Pancreas (tissue), 10 donors: Measurements from ENCODE around the gene WFDC6. TPM values are rescaled to one million over a fixed set of nuclear protein-coding genes. Genes with fewer than 3 reads are reported as not detected.
A peak's percentile ranks its signal among the peaks of the same experiment; 100 is the strongest.

Experiments used
- ATAC-seq, 4 donors: fragments of 200-7000 bp; cut with Tn5 transposase; one replicate each; pipeline versions ENCODE4 v1.8.0 to v1.9.1; 2020; ENCODE audit warnings: mild to moderate bottlenecking in 4 of 4, moderate library complexity in 4 of 4
- DNase-seq, 6 donors: peaks; one replicate each; pipeline ENCODE4 v3.0.0-alpha.2; 2020
- FAIRE-seq: peaks from 2 replicates; lab custom pipeline; 2012; peaks lifted over from hg19 to GRCh38; lab: Jason Lieb, UNC
- H3K27ac ChIP-seq, 4 donors: fragments of 200-600 bp; sonication (generic); 1 replicate in 3 of 4; 2 replicates in 1 of 4; pipeline versions ENCODE4 v1.5.0 to v1.8.0; 2020
- H3K27me3 ChIP-seq, 4 donors: fragments of 200-600 bp; one replicate each; pipeline ENCODE4 v1.8.0; 2021
- H3K36me3 ChIP-seq, 3 donors: fragments of 200-600 bp; sonication (generic) in 1 of 3; one replicate each; pipeline versions ENCODE4 v1.5.0 to v1.8.0; 2020 to 2021
- H3K4me1 ChIP-seq, 3 donors: fragments of 200-600 bp; one replicate each; pipeline ENCODE4 v1.8.0; 2021
- H3K4me3 ChIP-seq, 4 donors: fragments of 200-600 bp; sonication (generic) in 2 of 4; one replicate each; pipeline versions ENCODE4 v1.5.0 to v1.8.0; 2020 to 2021
- H3K9me3 ChIP-seq, 4 donors: fragments of 200-600 bp; one replicate each; pipeline ENCODE4 v1.8.0; 2021
- CTCF ChIP-seq, 4 donors: fragments of 200-600 bp; sonication (generic) in 3 of 4; IDR thresholded peaks; one replicate each; pipeline versions ENCODE4 v1.5.0 to v1.8.0; 2021; ENCODE audit warnings: antibody characterized with exemption in 4 of 4
- WGBS, 2 donors: extraction: QIAGEN DNeasy Blood & Tissue Kit; methylation state at CpG; one replicate each; pipeline ENCODE4 v1.1.7; 2013; 5-methylcytosine and 5-hydroxymethylcytosine counted together
- intact Hi-C, 3 donors: fragments of 100-400 bp; cut with DNase I; formaldehyde crosslinking; loops; one replicate each; pipeline versions ENCODE4 v1.11.1 to v1.14.2; 2022
- polyA plus RNA-seq, 2 donors: library from polyadenylated mRNA; stranded (reverse); fragments of 200-250 nt; gene quantifications; one replicate each; pipeline ENCODE4 v1.2.3, GENCODE V29; 2013
- total RNA-seq, 6 donors: library from RNA; stranded (reverse); fragmentation: NEBNext Ultra II Directional in 4 of 6; extraction: Animal tissue kit (Norgen Biotek cat#: 25700) in 4 of 6; gene quantifications; one replicate each; pipeline versions ENCODE4 v1.2.1 to v1.2.4, GENCODE V29; 2021 to 2023
- donor health status: healthy with polysubstance abuse.
- donor health status: DM: no; HTN: no; CAD: no; lungs with moderate emphysema.
- donor health status: DM: no; HTN: no; CAD: no.
- donor health status: control.
- donor health status: control.
- donor health status: Bipolar disorder and iron deficiency.
- donor health status: DM: yes; HTN: yes; CAD: no.
- donor health status: DM: no; HTN: no; CAD: no.
- donor health status: DM: no; HTN: no; CAD: no.
- donor health status: DM: yes; HTN: yes; CAD: no.

The WFDC6 gene
- total and polyA plus RNA-seq, 8 donors, result not detected

- Histone ChIP-seq H3K9me3 (no peaks in the 10 kb centered on the region), H3K27me3 (no peaks in the 10 kb centered on the region), H3K36me3 (no peaks in the 10 kb centered on the region), H3K4me3 (no peak within 1 kb of the TSS), H3K27ac (no peak within 1 kb of the TSS), H3K4me1 (no peaks in the 10 kb centered on the region)
- ATAC-seq (no peak), FAIRE-seq (no peak), DNase-seq (no peak)
- intact Hi-C loops, result loop anchor here in 1 of 3 donors (10.0 kb wide), 1 partner anchor 218 kb away; no protein-coding TSS in a partner anchor
- TF ChIP-seq CTCF (IDR thresholded peaks at IDR 0.05), result no peak
- WGBS, 2 donors, result 69 to 77% methylated on average over 6 of the region's 6 CpGs
These were observed 8.0 kb upstream of the WFDC6 start, which contains the start of gene EPPIN for GRCh38 chr20:45547206-45547770. TSS of gene EPPIN (minus strand) at chr20:45547401. CDS start at chr20:45547357, 44 bp downstream.

- Histone ChIP-seq H3K27ac (no peak overlapping the region), H3K4me1 (no peaks in the 10 kb centered on the region), H3K4me3 (no peak overlapping the region), H3K9me3 (no peaks in the 10 kb centered on the region), H3K27me3 (no peaks in the 10 kb centered on the region), H3K36me3 (no peaks in the 10 kb centered on the region)
- DNase-seq, result no peak
- 15 to 21% methylated on average over 5 of the region's 5 CpGs for WGBS, 2 donors
- ATAC-seq, result peak in 3 of 4 donors; percentile 73 to 75 (median 75)
- intact Hi-C loops, result loop anchor here in 1 of 3 donors (10.0 kb wide), 1 partner anchor 219 kb away; no protein-coding TSS in a partner anchor
- TF ChIP-seq CTCF (IDR thresholded peaks at IDR 0.05), result peak in 1 of 4 donors; percentile 16
- no peak for FAIRE-seq
These were observed 6.6 kb upstream of the WFDC6 start for GRCh38 chr20:45545754-45546453.

GRCh38 chr20:45545351-45545750 lies 6.1 kb upstream of the WFDC6 start:
- no peak overlapping the region for H3K27ac ChIP-seq
- no peaks in the 10 kb centered on the region for H3K4me1 ChIP-seq
- intact Hi-C loops, result loop anchor here in 1 of 3 donors (10.0 kb wide), 1 partner anchor 219 kb away; no protein-coding TSS in a partner anchor
- ATAC-seq (no peak), DNase-seq (no peak), FAIRE-seq (no peak)
- no peak for TF ChIP-seq CTCF (IDR thresholded peaks at IDR 0.05)
- WGBS, 2 donors, result 57 to 61% methylated on average over 3 of the region's 3 CpGs
- H3K9me3 ChIP-seq, result no peaks in the 10 kb centered on the region
- no peaks in the 10 kb centered on the region for H3K27me3 ChIP-seq
- no peaks in the 10 kb centered on the region for H3K36me3 ChIP-seq
- no peak overlapping the region for H3K4me3 ChIP-seq

- ATAC-seq, result no peak
- Histone ChIP-seq H3K36me3 (no peaks in the 10 kb centered on the region), H3K4me1 (no peaks in the 10 kb centered on the region), H3K27ac (no peak overlapping the region), H3K4me3 (no peak overlapping the region), H3K9me3 (no peaks in the 10 kb centered on the region), H3K27me3 (peaks cover 0 to 8% (median 0%) of the 10 kb centered on the region in 4 donors)
- intact Hi-C loops, result no loop called here
- TF ChIP-seq CTCF (IDR thresholded peaks at IDR 0.05), result no peak
- 46 to 54% methylated on average over 7 of the region's 7 CpGs for WGBS, 2 donors
- DNase-seq, result no peak
- no peak for FAIRE-seq
These were observed 978 bp downstream of the WFDC6 start for GRCh38 chr20:45538209-45538799.
